HepG2 (cell line): ENCODE measurements around the gene CAPG. TPM values are rescaled to one million over a fixed set of nuclear protein-coding genes. Genes with fewer than 3 reads are reported as not detected.

ENCODE experiments used
- ARNT2 ChIP-seq: sonication (generic); formaldehyde crosslinking; IDR thresholded peaks from 2 replicates; pipeline ENCODE4 v1.8.0; 2022; ENCODE audit warnings: mild to moderate bottlenecking, low read depth, missing genetic modification reagents, moderate library complexity
- ASH2L ChIP-seq: fragments of 300-600, 200-600 bp; sonication (generic); IDR thresholded peaks from 2 replicates; pipeline ENCODE4 v1.7.0; 2017; ENCODE audit warnings: low read depth, mild to moderate bottlenecking, moderate library complexity, mixed read lengths, low read length; ENCODE audit not compliant: insufficient read length
- ATF4 ChIP-seq, 2 experiments: fragments of 450-650 bp in 1 of 2; sonication (generic) in 1 of 2; formaldehyde crosslinking; IDR thresholded peaks; 2 replicates each; pipeline versions ENCODE4 v1.5.0 to v1.8.0; 2020 to 2022; ENCODE audit warnings: mild to moderate bottlenecking in 1 of 2, missing genetic modification reagents in 1 of 2
- DPF2 ChIP-seq: sonication (generic); formaldehyde crosslinking; IDR thresholded peaks from 2 replicates; pipeline ENCODE4 v1.4.0; 2020; ENCODE audit warnings: mild to moderate bottlenecking, low read depth, missing genetic modification reagents, borderline replicate concordance
- ELF3 ChIP-seq: IDR thresholded peaks from 2 replicates; pipeline ENCODE4 v1.6.1; 2016; ENCODE audit warnings: missing genetic modification reagents, missing compliant biosample characterization
- HHEX ChIP-seq: IDR thresholded peaks from 2 replicates; pipeline ENCODE4 v1.6.1; 2016; ENCODE audit warnings: control low read depth
- HNF4A ChIP-seq: sonication (generic); formaldehyde crosslinking; IDR thresholded peaks from 2 replicates; pipeline ENCODE4 v1.4.0; 2020; ENCODE audit warnings: missing genetic modification reagents
- MED8 ChIP-seq: sonication (generic); formaldehyde crosslinking; IDR thresholded peaks from 2 replicates; pipeline ENCODE4 v1.8.1; 2023; ENCODE audit warnings: mild to moderate bottlenecking, missing genetic modification reagents; ENCODE audit not compliant: insufficient replicate concordance
- PCBP1 ChIP-seq: fragments of 200-400 bp; formaldehyde crosslinking; IDR thresholded peaks from 2 replicates; pipeline ENCODE4 v1.6.1; 2017; ENCODE audit warnings: mild to moderate bottlenecking, low read depth, low read length, borderline replicate concordance
- PHB2 ChIP-seq: fragments of 450-650 bp; IDR thresholded peaks from 2 replicates; pipeline ENCODE4 v1.6.1; 2018; ENCODE audit not compliant: partially characterized antibody
- SP2 ChIP-seq: sonication (generic); formaldehyde crosslinking; IDR thresholded peaks from 2 replicates; pipeline ENCODE4 v1.5.1; 2020; ENCODE audit warnings: mild to moderate bottlenecking, missing genetic modification reagents
- ZBED4 ChIP-seq: sonication (generic); formaldehyde crosslinking; IDR thresholded peaks from 2 replicates; pipeline ENCODE4 v1.4.0; 2020; ENCODE audit warnings: missing genetic modification reagents, borderline replicate concordance
- ZNF207 ChIP-seq: fragments of 450-650 bp; IDR thresholded peaks from 2 replicates; pipeline ENCODE4 v1.6.1; 2016; ENCODE audit warnings: antibody characterized with exemption, borderline replicate concordance
- ZNF382 ChIP-seq: sonication (generic); formaldehyde crosslinking; IDR thresholded peaks from 2 replicates; pipeline ENCODE4 v1.5.0; 2020; ENCODE audit warnings: missing genetic modification reagents, mild to moderate bottlenecking, borderline replicate concordance
- ZNF512 ChIP-seq: sonication (generic); formaldehyde crosslinking; IDR thresholded peaks from 2 replicates; pipeline ENCODE4 v1.4.0; 2020; ENCODE audit warnings: mild to moderate bottlenecking, missing genetic modification reagents
- ZNF782 ChIP-seq: sonication (generic); formaldehyde crosslinking; IDR thresholded peaks from 2 replicates; pipeline ENCODE4 v1.4.0; 2020; ENCODE audit warnings: missing genetic modification reagents, mild to moderate bottlenecking, borderline replicate concordance
- polyA plus RNA-seq, 8 experiments: library from polyadenylated mRNA; depleted of rRNA in 3 of 8; stranded (reverse) in 7 of 8; unstranded in 1 of 8; fragments of >200 nt; fragmentation: Illumina TruSeq in 4 of 8; extraction: Trizol in 4 of 8; gene quantifications; 2 replicates each; pipeline versions ENCODE4 v1.2.1 to v1.2.3, GENCODE V29; 2011 to 2016; ENCODE audit warnings: low read depth in 4 of 8, missing spikeins in 1 of 8, mixed read lengths in 1 of 8; ENCODE audit not compliant: insufficient read depth in 1 of 8
- total RNA-seq, 5 experiments: library from RNA; depleted of rRNA; stranded (reverse); fragments of >200 nt; fragmentation: Illumina TruSeq; extraction: Trizol; gene quantifications; 2 replicates each; pipeline ENCODE4 v1.2.3, GENCODE V29; 2016; ENCODE audit warnings: low read depth in 1 of 5
- TF ChIP-seq, protein P1 (sequence below): sonication (generic); formaldehyde crosslinking; IDR thresholded peaks from 2 replicates; pipeline ENCODE4 v1.8.0; 2023; ENCODE audit warnings: mild to moderate bottlenecking, missing genetic modification reagents
- TF ChIP-seq, protein P2 (sequence below): sonication (generic); formaldehyde crosslinking; IDR thresholded peaks from 2 replicates; pipeline ENCODE4; 2020; ENCODE audit warnings: missing genetic modification reagents, mild to moderate bottlenecking, borderline replicate concordance

CAPG gene
- total and polyA plus RNA-seq, 2 of the 13 experiments (the other 11 are each of a cell fraction or from before 2014, with no cell fraction given): 12.7 to 18.2 TPM

DNA sequence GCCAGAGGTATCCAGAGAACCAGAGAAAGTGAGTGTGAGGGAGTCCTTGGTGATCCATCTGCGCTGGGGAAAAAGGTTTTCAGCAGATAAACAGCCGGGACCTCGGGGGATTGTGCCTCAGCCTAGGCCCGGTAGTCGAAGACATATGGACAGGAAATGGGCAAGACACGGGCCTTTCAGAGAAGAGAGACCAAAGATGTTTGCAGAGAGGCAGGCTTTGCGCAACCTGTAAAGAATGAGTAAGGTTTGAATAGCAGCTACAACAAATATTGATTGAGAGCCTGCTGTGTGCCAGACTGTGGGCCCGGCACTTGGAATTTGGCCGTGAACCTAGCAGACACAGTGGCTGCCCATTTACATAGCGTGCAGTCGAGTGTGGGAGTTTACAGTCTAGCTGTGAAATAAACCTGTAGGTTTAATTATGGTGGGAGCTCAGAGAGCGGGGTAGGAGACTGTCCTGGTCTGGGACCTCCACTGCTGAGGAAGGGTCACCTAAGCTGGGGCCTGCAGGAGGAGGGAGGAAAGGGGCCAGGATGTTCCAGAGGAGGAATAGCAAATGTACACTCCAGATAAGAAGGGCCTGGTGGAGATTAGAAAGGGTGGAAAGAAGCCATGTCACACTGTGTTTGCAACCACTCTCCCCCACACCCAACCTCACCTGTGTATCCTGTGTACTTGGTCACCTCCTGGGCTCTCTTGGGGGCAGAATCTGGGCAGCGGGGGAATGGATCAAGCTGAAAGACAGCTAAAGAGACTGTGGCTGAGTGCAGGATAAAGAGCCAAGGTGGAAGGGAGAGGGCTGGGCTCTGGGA lies 11.3 kb upstream of the CAPG start (continued):
- peak in 1 of 2 experiments; percentile 86; a peak in 2 of 4 replicates for TF ChIP-seq ATF4 (CRISPR knock-in tag; IDR thresholded peaks at IDR 0.05)
- TF ChIP-seq, protein P1, sequence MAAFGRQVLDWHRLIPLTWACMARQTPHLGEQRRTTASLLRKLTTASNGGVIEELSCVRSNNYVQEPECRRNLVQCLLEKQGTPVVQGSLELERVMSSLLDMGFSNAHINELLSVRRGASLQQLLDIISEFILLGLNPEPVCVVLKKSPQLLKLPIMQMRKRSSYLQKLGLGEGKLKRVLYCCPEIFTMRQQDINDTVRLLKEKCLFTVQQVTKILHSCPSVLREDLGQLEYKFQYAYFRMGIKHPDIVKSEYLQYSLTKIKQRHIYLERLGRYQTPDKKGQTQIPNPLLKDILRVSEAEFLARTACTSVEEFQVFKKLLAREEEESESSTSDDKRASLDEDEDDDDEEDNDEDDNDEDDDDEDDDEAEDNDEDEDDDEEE (CRISPR knock-in tag): no peak
- TF ChIP-seq ELF3 (CRISPR knock-in tag): peak; percentile 91
- no peak for TF ChIP-seq MED8 (CRISPR knock-in tag)
- TF ChIP-seq PCBP1: no peak
- TF ChIP-seq SP2 (CRISPR knock-in tag): no peak
- TF ChIP-seq DPF2: peak; percentile 94
- no peak for TF ChIP-seq ZNF207
- TF ChIP-seq ZNF512 (CRISPR knock-in tag): no peak
- no peak for TF ChIP-seq PHB2
- TF ChIP-seq, protein P2, sequence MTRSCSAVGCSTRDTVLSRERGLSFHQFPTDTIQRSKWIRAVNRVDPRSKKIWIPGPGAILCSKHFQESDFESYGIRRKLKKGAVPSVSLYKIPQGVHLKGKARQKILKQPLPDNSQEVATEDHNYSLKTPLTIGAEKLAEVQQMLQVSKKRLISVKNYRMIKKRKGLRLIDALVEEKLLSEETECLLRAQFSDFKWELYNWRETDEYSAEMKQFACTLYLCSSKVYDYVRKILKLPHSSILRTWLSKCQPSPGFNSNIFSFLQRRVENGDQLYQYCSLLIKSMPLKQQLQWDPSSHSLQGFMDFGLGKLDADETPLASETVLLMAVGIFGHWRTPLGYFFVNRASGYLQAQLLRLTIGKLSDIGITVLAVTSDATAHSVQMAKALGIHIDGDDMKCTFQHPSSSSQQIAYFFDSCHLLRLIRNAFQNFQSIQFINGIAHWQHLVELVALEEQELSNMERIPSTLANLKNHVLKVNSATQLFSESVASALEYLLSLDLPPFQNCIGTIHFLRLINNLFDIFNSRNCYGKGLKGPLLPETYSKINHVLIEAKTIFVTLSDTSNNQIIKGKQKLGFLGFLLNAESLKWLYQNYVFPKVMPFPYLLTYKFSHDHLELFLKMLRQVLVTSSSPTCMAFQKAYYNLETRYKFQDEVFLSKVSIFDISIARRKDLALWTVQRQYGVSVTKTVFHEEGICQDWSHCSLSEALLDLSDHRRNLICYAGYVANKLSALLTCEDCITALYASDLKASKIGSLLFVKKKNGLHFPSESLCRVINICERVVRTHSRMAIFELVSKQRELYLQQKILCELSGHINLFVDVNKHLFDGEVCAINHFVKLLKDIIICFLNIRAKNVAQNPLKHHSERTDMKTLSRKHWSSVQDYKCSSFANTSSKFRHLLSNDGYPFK (CRISPR knock-in tag): no peak; the same call in 1 of the 2 replicates
- peak; percentile 35; the same call in 1 of the 2 replicates for TF ChIP-seq ZNF782 (CRISPR knock-in tag)
- TF ChIP-seq ZBED4 (CRISPR knock-in tag): peak; percentile 95
- TF ChIP-seq HNF4A (CRISPR knock-in tag): peak; percentile 92
- peak; percentile 93 for TF ChIP-seq HHEX
- 0 out of 2 replicates have a peak, but pooled peaks have one; percentile 21 for TF ChIP-seq ARNT2 (CRISPR knock-in tag)
- no peak for TF ChIP-seq ZNF382 (CRISPR knock-in tag)
- peak; percentile 53 for TF ChIP-seq ASH2L
